Lower leg skin (tissue), 3 donors: Measurements from ENCODE around the gene SCN2B.

ENCODE experiments used
- POLR2A ChIP-seq, 2 donors: fragments of 450-650 bp; IDR thresholded peaks; one replicate each; pipeline ENCODE4 v1.6.1; 2016 to 2017; ENCODE audit warnings: antibody characterized with exemption in 2 of 2, mild to moderate bottlenecking in 1 of 2, moderate library complexity in 1 of 2
- TF ChIP-seq, protein P1 (sequence below), 3 donors: fragments of 450-650 bp; IDR thresholded peaks; one replicate each; pipeline ENCODE4 v1.5.1; 2016; ENCODE audit warnings: antibody characterized with exemption in 3 of 3, mild to moderate bottlenecking in 3 of 3, moderate library complexity in 2 of 3

DNA sequence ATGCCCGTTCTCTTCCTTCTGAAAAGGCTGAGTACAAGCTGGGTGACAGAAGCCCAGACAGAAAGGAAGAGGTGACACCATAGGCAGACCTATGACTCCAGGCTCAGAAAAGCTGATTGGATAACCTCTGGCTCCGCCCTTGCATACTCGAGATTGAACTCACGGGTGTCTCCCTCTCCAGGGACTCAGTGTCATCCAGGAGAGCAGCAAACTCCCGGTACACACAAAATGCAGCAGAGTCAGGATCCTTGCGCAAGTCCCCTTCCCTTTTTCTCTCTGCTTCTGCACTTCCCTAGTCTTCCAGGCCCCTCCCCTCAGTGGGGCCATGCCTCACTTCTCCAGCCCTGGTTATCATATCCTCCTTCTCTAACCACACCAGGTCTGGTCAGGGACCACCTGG lies 33.6 kb downstream of the SCN2B start:
- TF ChIP-seq POLR2A (IDR thresholded peaks at IDR 0.05): no peak
- TF ChIP-seq, protein P1, sequence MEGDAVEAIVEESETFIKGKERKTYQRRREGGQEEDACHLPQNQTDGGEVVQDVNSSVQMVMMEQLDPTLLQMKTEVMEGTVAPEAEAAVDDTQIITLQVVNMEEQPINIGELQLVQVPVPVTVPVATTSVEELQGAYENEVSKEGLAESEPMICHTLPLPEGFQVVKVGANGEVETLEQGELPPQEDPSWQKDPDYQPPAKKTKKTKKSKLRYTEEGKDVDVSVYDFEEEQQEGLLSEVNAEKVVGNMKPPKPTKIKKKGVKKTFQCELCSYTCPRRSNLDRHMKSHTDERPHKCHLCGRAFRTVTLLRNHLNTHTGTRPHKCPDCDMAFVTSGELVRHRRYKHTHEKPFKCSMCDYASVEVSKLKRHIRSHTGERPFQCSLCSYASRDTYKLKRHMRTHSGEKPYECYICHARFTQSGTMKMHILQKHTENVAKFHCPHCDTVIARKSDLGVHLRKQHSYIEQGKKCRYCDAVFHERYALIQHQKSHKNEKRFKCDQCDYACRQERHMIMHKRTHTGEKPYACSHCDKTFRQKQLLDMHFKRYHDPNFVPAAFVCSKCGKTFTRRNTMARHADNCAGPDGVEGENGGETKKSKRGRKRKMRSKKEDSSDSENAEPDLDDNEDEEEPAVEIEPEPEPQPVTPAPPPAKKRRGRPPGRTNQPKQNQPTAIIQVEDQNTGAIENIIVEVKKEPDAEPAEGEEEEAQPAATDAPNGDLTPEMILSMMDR (IDR thresholded peaks at IDR 0.05): no peak
